ENCODE results near the gene CRB2. TPM values are rescaled to one million over a fixed set of nuclear protein-coding genes. Genes with fewer than 3 reads are reported as not detected.
A peak's percentile ranks its signal among the peaks of the same experiment; 100 is the strongest.

The CRB2 gene
- total RNA-seq, 1 donor from 2014 or later: 0.35 TPM

GRCh38 chr9:123347289-123348060 is 8.5 kb upstream of the CRB2 start:
- no peak overlapping the region for H3K4me3 ChIP-seq (ENCODE audit: low read depth, low read length)
- no peak for TF ChIP-seq CTCF (conservative IDR thresholded peaks at IDR 0.05; ENCODE audit: low read depth, low read length)

DNA sequence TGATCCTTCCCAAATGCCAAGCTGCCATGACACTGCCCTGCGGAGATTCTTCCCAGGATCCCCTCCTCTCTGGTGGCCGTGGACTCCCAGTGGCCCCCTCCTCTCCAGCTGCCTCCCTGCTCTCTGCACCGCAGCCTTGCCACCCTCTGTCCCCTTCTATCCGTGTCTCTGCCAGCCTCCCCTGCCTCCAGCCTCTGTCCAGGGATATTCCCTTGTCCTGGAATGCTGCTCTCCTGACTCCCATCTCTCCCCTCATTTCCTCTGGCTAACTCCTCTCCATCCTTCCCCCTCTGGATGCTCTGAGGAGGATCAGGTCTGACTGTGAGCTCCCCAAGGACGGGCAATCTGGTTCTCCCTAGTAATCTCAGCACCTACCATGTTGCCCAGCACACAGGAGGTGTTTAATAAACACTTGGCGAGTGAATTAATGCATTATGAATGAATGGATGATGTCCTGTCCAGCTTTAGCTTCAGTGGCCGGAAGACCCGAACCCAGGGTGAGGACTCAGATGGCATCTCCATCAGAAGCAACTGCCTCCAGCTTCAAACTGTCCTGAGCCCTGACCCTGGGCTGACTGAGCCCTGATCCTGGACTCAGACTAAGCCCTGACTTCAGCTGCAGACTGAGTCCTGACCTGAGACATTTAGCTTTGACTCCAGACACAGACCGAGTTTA is 7.5 kb upstream of the CRB2 start:
- no peak for TF ChIP-seq CTCF (conservative IDR thresholded peaks at IDR 0.05; ENCODE audit: low read depth, low read length)
- DNase-seq (ENCODE audit: low read depth): no peak
- no peak overlapping the region for H3K4me3 ChIP-seq (ENCODE audit: low read depth, low read length)

More at GRCh38 chr9:123347289-123348060, 8.5 kb upstream of the CRB2 start:
- DNase-seq (ENCODE audit: low read depth): no peak

GRCh38 chr9:123349033-123349432 is 7.0 kb upstream of the CRB2 start:
- no peak for TF ChIP-seq CTCF (conservative IDR thresholded peaks at IDR 0.05; ENCODE audit: low read depth, low read length)
- DNase-seq (ENCODE audit: low read depth): no peak
- no peak overlapping the region for H3K4me3 ChIP-seq (ENCODE audit: low read depth, low read length)

GRCh38 chr9:123349691-123350480 is 6.1 kb upstream of the CRB2 start:
- no peak overlapping the region for H3K4me3 ChIP-seq (ENCODE audit: low read depth, low read length)
- no peak for DNase-seq (ENCODE audit: low read depth)
- TF ChIP-seq CTCF (conservative IDR thresholded peaks at IDR 0.05; ENCODE audit: low read depth, low read length): peak; percentile 99

GRCh38 chr9:123350590-123351310 is 5.2 kb upstream of the CRB2 start:
- no peak overlapping the region for H3K4me3 ChIP-seq (ENCODE audit: low read depth, low read length)
- no peak for DNase-seq (ENCODE audit: low read depth)
- TF ChIP-seq CTCF (conservative IDR thresholded peaks at IDR 0.05; ENCODE audit: low read depth, low read length): no peak

DNA sequence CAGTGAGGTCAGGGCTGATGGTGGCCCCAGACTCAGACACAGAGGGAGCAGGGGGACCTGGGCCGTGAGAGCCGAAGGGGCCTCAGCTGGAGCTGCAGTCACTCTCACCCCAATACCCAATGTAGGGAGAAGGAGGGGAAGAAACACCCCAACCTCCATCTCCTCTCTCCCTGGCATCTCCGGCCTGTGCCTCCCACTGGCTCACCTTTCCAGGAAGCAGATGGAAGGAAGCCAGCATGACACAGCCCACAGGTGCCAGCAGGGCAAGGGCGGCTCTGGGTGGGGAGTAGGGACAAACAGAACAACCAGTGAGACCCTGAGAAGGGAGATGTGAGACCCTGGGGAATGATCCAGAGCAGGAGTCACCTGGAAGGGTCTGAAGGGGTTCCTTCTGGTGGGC is 3.0 kb upstream of the CRB2 start:
- H3K4me3 ChIP-seq (ENCODE audit: low read depth, low read length): no peak overlapping the region
- no peak for TF ChIP-seq CTCF (conservative IDR thresholded peaks at IDR 0.05; ENCODE audit: low read depth, low read length)
- no peak for DNase-seq (ENCODE audit: low read depth)
